ENCODE measurements around the gene GTPBP2.

DNA sequence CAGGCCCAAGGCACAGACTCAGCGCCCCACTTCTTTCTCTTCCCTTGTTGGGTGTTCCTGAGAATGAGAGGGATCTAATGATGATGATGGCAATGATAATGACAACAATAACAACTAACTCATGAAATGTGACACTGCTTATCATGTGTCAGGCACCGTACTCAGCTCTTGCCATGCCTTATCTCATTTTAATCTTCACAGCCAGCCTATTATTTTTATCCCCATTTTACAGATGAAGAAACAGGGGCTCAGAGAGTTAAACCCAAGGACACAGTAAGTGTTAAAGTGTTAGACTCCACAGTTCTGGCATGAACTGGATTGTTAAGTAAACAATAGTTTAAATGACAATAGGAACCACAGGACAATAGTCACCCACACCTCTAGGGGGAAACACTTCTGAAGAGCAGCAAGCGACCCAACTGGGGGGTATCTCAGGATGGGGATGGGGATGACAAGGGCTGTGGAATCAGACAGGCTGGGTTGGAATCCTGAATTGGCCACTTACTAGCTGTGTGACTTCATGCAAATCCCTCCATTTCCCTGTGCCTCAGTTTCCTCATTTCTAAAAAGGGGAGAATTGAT lies 28.2 kb upstream of the GTPBP2 start:
- TF ChIP-seq POLR2A (IDR thresholded peaks at IDR 0.05; ENCODE audit: low read depth, low read length), result no peak
- no peak for TF ChIP-seq POLR2AphosphoS5 (IDR thresholded peaks at IDR 0.05; ENCODE audit: low read depth, low read length)
